GM12891 (cell line): ENCODE data around the gene NEDD4L.

Experiments
- PAX5 ChIP-seq: IDR thresholded peaks from 2 replicates; pipeline ENCODE4 v1.6.1; 2011; ENCODE audit warnings: low read length, moderate library complexity, mild to moderate bottlenecking; ENCODE audit not compliant: insufficient read depth, severe bottlenecking
- POLR2A ChIP-seq: IDR thresholded peaks from 2 replicates; pipeline ENCODE4 v1.6.1; 2011; ENCODE audit warnings: low read depth, low read length, control low read depth
- POLR2AphosphoS5 ChIP-seq: IDR thresholded peaks from 2 replicates; pipeline ENCODE4 v1.6.1; 2011; ENCODE audit warnings: low read depth, low read length, control low read depth
- SPI1 ChIP-seq: IDR thresholded peaks from 2 replicates; pipeline ENCODE4 v1.6.1; 2011; ENCODE audit warnings: low read depth, low read length, control low read depth
- TAF1 ChIP-seq: IDR thresholded peaks from 2 replicates; pipeline ENCODE4 v1.6.1; 2011; ENCODE audit warnings: low read depth, low read length, control low read depth

- TF ChIP-seq POLR2AphosphoS5, result no peak
- TF ChIP-seq TAF1, result no peak
- TF ChIP-seq POLR2A, result no peak
- no peak for TF ChIP-seq SPI1
- no peak for TF ChIP-seq PAX5
Measured at GRCh38 chr18:58337686-58338085, 293.7 kb downstream of the NEDD4L start.
